Measurements from ENCODE around the gene ZNF865. TPM values are rescaled to one million over a fixed set of nuclear protein-coding genes. Genes with fewer than 3 reads are reported as not detected.

ZNF865 gene
- total RNA-seq, 2 experiments from 2014 or later, result 3.0 to 11.3 TPM

DNA sequence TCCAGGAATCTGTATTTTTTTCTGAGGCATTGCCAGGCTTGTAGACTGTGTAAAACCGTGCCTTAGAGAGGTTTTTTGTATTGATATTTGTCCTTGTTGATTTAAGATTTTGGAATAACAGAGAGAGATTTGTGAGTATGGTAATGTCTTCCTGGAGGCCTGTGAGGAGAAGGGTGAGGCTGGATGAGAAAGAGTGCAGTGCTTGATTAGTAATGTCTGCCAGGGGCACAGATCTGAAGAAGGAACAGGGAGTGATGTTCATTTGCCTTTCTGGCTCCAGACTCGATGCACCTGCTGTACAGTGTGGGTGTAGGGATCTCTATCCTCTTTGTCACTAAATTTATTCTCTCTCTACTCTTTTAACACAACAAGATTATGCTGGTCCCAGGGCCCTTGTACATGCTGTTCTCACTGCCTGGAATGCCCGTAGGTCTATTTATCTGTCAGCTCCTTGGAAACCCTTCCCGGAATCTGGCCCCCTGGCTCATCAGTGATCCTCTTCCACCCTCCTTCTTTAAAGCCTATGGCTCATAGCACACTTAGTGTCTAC lies 10.4 kb upstream of the ZNF865 start:
- Histone ChIP-seq H3K4me2 (ENCODE audit: low read length) (no peak overlapping the region), H2AFZ (ENCODE audit: low read length) (no peak overlapping the region), H3K27ac (ENCODE audit: low read depth, low read length, poor library complexity, severe bottlenecking) (no peak overlapping the region), H3K9me2 (ENCODE audit: insufficient read depth, low read length) (no peaks in the 10 kb centered on the region), H4K20me1 (ENCODE audit: insufficient read depth, low read length) (no peaks in the 10 kb centered on the region), H3K9me3 (ENCODE audit: low read length) (no peaks in the 10 kb centered on the region), H3K4me1 (ENCODE audit: insufficient read depth, low read length, poor library complexity, severe bottlenecking) (peaks cover 8% of the 10 kb centered on the region), H3K36me3 (ENCODE audit: insufficient read depth, low read length) (peaks cover 36% of the 10 kb centered on the region), H3K4me3 (ENCODE audit: low read depth, low read length, poor library complexity, severe bottlenecking) (no peak overlapping the region), H3K79me2 (ENCODE audit: insufficient read depth, low read depth, low read length) (no peaks in the 10 kb centered on the region)
- no peak for TF ChIP-seq EZH2phosphoT487 (IDR thresholded peaks at IDR 0.05; ENCODE audit: borderline replicate concordance, low read depth, low read length)
- POLR2A ChIA-PET, result interaction anchor here (0.5 kb wide), 1 partner anchor 390 kb away, joined by 5 read pairs; no protein-coding TSS in a partner anchor
- intact Hi-C loops (cut with micrococcal nuclease; ENCODE audit: unreplicated experiment), result no loop called here
- CTCF ChIA-PET (ENCODE audit: unreplicated experiment), result no interaction called here
- BruUV-seq (replicated peaks), result no TSS peak
- DNase-seq (ENCODE audit: low spot score), result no peak

DNA sequence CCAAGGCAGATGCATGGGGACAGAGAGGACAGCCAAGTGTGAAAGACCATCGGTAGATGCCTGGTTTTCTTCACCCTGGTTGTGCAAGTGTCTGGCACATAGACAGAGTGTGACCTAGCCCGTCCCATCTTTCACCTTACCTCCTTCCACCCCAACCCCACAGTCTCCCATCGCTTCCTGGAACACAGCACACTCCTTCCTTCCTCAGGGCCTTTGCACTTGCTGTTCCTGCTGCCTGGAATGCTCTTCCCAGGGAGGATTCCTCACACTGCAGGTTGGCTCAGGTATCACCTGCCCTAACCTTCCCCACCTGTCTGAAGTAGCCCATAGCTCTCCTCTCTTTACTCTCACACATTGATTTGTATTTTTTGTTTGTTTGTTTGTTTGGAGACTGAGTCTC lies 9.1 kb upstream of the ZNF865 start:
- Histone ChIP-seq H3K4me3 (ENCODE audit: low read depth, low read length, poor library complexity, severe bottlenecking) (no peak overlapping the region), H2AFZ (ENCODE audit: low read length) (no peak overlapping the region), H3K79me2 (ENCODE audit: insufficient read depth, low read depth, low read length) (no peaks in the 10 kb centered on the region), H3K9me2 (ENCODE audit: insufficient read depth, low read length) (no peaks in the 10 kb centered on the region), H3K4me2 (ENCODE audit: low read length) (no peak overlapping the region), H3K9me3 (ENCODE audit: low read length) (no peaks in the 10 kb centered on the region), H3K36me3 (ENCODE audit: insufficient read depth, low read length) (peaks cover 36% of the 10 kb centered on the region), H3K27ac (ENCODE audit: low read depth, low read length, poor library complexity, severe bottlenecking) (no peak overlapping the region), H4K20me1 (ENCODE audit: insufficient read depth, low read length) (no peaks in the 10 kb centered on the region), H3K4me1 (ENCODE audit: insufficient read depth, low read length, poor library complexity, severe bottlenecking) (peaks cover 16% of the 10 kb centered on the region)
- ChIA-PET CTCF (ENCODE audit: unreplicated experiment) (no interaction called here), POLR2A (no interaction called here)
- BruUV-seq (replicated peaks), result no TSS peak
- intact Hi-C loops (cut with micrococcal nuclease; ENCODE audit: unreplicated experiment), result no loop called here
- no peak for DNase-seq (ENCODE audit: low spot score)
- TF ChIP-seq EZH2phosphoT487 (IDR thresholded peaks at IDR 0.05; ENCODE audit: borderline replicate concordance, low read depth, low read length), result no peak
- TF ChIP-seq, protein P1, sequence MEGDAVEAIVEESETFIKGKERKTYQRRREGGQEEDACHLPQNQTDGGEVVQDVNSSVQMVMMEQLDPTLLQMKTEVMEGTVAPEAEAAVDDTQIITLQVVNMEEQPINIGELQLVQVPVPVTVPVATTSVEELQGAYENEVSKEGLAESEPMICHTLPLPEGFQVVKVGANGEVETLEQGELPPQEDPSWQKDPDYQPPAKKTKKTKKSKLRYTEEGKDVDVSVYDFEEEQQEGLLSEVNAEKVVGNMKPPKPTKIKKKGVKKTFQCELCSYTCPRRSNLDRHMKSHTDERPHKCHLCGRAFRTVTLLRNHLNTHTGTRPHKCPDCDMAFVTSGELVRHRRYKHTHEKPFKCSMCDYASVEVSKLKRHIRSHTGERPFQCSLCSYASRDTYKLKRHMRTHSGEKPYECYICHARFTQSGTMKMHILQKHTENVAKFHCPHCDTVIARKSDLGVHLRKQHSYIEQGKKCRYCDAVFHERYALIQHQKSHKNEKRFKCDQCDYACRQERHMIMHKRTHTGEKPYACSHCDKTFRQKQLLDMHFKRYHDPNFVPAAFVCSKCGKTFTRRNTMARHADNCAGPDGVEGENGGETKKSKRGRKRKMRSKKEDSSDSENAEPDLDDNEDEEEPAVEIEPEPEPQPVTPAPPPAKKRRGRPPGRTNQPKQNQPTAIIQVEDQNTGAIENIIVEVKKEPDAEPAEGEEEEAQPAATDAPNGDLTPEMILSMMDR (conservative IDR thresholded peaks at IDR 0.05; ENCODE audit: low read length), result no peak

DNA sequence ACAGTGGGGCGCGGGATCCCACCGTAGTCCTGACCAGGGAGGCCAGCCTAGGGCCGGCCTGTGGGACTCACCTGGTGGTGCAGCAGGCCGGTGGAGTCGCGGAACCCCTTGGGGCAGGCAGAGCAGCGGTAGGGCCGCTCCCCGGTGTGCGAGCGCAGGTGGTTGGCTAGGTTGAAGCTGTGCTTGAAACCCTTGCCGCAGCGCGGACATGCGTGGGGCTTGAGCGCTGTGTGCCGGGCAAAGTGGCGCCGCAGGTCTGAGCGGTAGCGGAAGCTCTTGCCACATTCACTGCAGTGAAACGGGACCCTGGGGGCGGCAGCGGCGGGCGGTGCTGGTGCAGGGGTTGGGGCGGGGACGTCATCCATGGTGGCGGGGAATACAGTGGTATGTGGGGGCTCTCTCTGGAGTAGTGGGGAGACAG lies 7.9 kb upstream of the ZNF865 start:
- DNase-seq (ENCODE audit: low spot score), result no peak
- Histone ChIP-seq H3K4me1 (ENCODE audit: insufficient read depth, low read length, poor library complexity, severe bottlenecking) (peaks cover 20% of the 10 kb centered on the region), H3K36me3 (ENCODE audit: insufficient read depth, low read length) (peaks cover 30% of the 10 kb centered on the region), H4K20me1 (ENCODE audit: insufficient read depth, low read length) (no peaks in the 10 kb centered on the region), H3K9me3 (ENCODE audit: low read length) (no peaks in the 10 kb centered on the region), H3K27ac (ENCODE audit: low read depth, low read length, poor library complexity, severe bottlenecking) (no peak overlapping the region), H3K9me2 (ENCODE audit: insufficient read depth, low read length) (no peaks in the 10 kb centered on the region), H3K79me2 (ENCODE audit: insufficient read depth, low read depth, low read length) (no peaks in the 10 kb centered on the region), H2AFZ (ENCODE audit: low read length) (no peak overlapping the region), H3K4me3 (ENCODE audit: low read depth, low read length, poor library complexity, severe bottlenecking) (no peak overlapping the region), H3K4me2 (ENCODE audit: low read length) (no peak overlapping the region)
- BruUV-seq (replicated peaks), result no TSS peak
- ChIA-PET CTCF (ENCODE audit: unreplicated experiment) (no interaction called here), POLR2A (no interaction called here)
- TF ChIP-seq, protein P1 (conservative IDR thresholded peaks at IDR 0.05; ENCODE audit: low read length), result no peak
- no peak for TF ChIP-seq EZH2phosphoT487 (IDR thresholded peaks at IDR 0.05; ENCODE audit: borderline replicate concordance, low read depth, low read length)
- intact Hi-C loops (cut with micrococcal nuclease; ENCODE audit: unreplicated experiment), result no loop called here

Data from OCI-LY7 (cell line).